Measurements from ENCODE around the gene NCEH1. TPM values are rescaled to one million over a fixed set of nuclear protein-coding genes. Genes with fewer than 3 reads are reported as not detected.

NCEH1 gene
- total RNA-seq, 1 experiment from 2014 or later = 4.7 TPM

GRCh38 chr3:172651936-172652625 is 58.8 kb downstream of the NCEH1 start:
- H3K79me2 ChIP-seq (ENCODE audit: low read length) = no peaks in the 10 kb centered on the region
- no peaks in the 10 kb centered on the region for H3K27me3 ChIP-seq (ENCODE audit: low read length)
- no peak overlapping the region for H3K27ac ChIP-seq (ENCODE audit: low read length)
- 0 out of 2 replicates have a peak, but pooled peaks cover 4% of the 10 kb centered on the region for H4K20me1 ChIP-seq (ENCODE audit: insufficient read depth, low read depth, low read length)
- H3K4me3 ChIP-seq (ENCODE audit: low read length) = no peak overlapping the region
- H3K4me1 ChIP-seq (ENCODE audit: low read length) = no peaks in the 10 kb centered on the region
- H3K9me3 ChIP-seq (ENCODE audit: low read length) = no peaks in the 10 kb centered on the region
- H3K36me3 ChIP-seq (ENCODE audit: insufficient read depth, low read length) = no peaks in the 10 kb centered on the region
- no peak overlapping the region for H3K4me2 ChIP-seq (ENCODE audit: low read depth, low read length, poor library complexity, severe bottlenecking)
- DNase-seq = no peak
- no peak overlapping the region for H3K9ac ChIP-seq (ENCODE audit: low read length)
- no peaks in the 10 kb centered on the region for H3K9me2 ChIP-seq (replicated peaks; ENCODE audit: insufficient read depth, low read length)
- no peak overlapping the region for H2AFZ ChIP-seq (ENCODE audit: low read length)

GRCh38 chr3:172649987-172650386 is 60.9 kb downstream of the NCEH1 start:
- no peak overlapping the region for H3K27ac ChIP-seq (ENCODE audit: low read length)
- H4K20me1 ChIP-seq (ENCODE audit: insufficient read depth, low read depth, low read length) = 0 out of 2 replicates have a peak, but pooled peaks cover 4% of the 10 kb centered on the region
- H3K79me2 ChIP-seq (ENCODE audit: low read length) = no peaks in the 10 kb centered on the region
- H3K4me2 ChIP-seq (ENCODE audit: low read depth, low read length, poor library complexity, severe bottlenecking) = no peak overlapping the region
- H3K9me3 ChIP-seq (ENCODE audit: low read length) = no peaks in the 10 kb centered on the region
- H3K36me3 ChIP-seq (ENCODE audit: insufficient read depth, low read length) = no peaks in the 10 kb centered on the region
- no peaks in the 10 kb centered on the region for H3K27me3 ChIP-seq (ENCODE audit: low read length)
- H2AFZ ChIP-seq (ENCODE audit: low read length) = no peak overlapping the region
- no peak for DNase-seq
- H3K4me3 ChIP-seq (ENCODE audit: low read length) = no peak overlapping the region
- H3K4me1 ChIP-seq (ENCODE audit: low read length) = no peaks in the 10 kb centered on the region
- H3K9me2 ChIP-seq (replicated peaks; ENCODE audit: insufficient read depth, low read length) = no peaks in the 10 kb centered on the region
- no peak overlapping the region for H3K9ac ChIP-seq (ENCODE audit: low read length)

GRCh38 chr3:172648747-172649146 is 62.1 kb downstream of the NCEH1 start:
- Histone ChIP-seq H3K4me1 (ENCODE audit: low read length) (no peaks in the 10 kb centered on the region), H3K9me3 (ENCODE audit: low read length) (no peaks in the 10 kb centered on the region), H2AFZ (ENCODE audit: low read length) (no peak overlapping the region), H3K4me3 (ENCODE audit: low read length) (no peak overlapping the region), H3K79me2 (ENCODE audit: low read length) (no peaks in the 10 kb centered on the region), H3K9me2 (replicated peaks; ENCODE audit: insufficient read depth, low read length) (no peaks in the 10 kb centered on the region), H3K4me2 (ENCODE audit: low read depth, low read length, poor library complexity, severe bottlenecking) (no peak overlapping the region), H3K27ac (ENCODE audit: low read length) (no peak overlapping the region), H3K36me3 (ENCODE audit: insufficient read depth, low read length) (no peaks in the 10 kb centered on the region), H3K9ac (ENCODE audit: low read length) (no peak overlapping the region), H4K20me1 (ENCODE audit: insufficient read depth, low read depth, low read length) (no peaks in the 10 kb centered on the region), H3K27me3 (ENCODE audit: low read length) (no peaks in the 10 kb centered on the region)
- no peak for DNase-seq

- no peak overlapping the region for H3K27ac ChIP-seq (ENCODE audit: low read length)
- no peaks in the 10 kb centered on the region for H3K27me3 ChIP-seq (ENCODE audit: low read length)
- no peaks in the 10 kb centered on the region for H3K9me3 ChIP-seq (ENCODE audit: low read length)
- no peaks in the 10 kb centered on the region for H3K4me1 ChIP-seq (ENCODE audit: low read length)
- H3K79me2 ChIP-seq (ENCODE audit: low read length) = no peaks in the 10 kb centered on the region
- H3K9ac ChIP-seq (ENCODE audit: low read length) = no peak overlapping the region
- H3K9me2 ChIP-seq (replicated peaks; ENCODE audit: insufficient read depth, low read length) = no peaks in the 10 kb centered on the region
- no peaks in the 10 kb centered on the region for H4K20me1 ChIP-seq (ENCODE audit: insufficient read depth, low read depth, low read length)
- no peaks in the 10 kb centered on the region for H3K36me3 ChIP-seq (ENCODE audit: insufficient read depth, low read length)
- no peak for DNase-seq
- H2AFZ ChIP-seq (ENCODE audit: low read length) = no peak overlapping the region
- no peak overlapping the region for H3K4me2 ChIP-seq (ENCODE audit: low read depth, low read length, poor library complexity, severe bottlenecking)
- H3K4me3 ChIP-seq (ENCODE audit: low read length) = no peak overlapping the region
Observed at GRCh38 chr3:172647823-172648222, 63.0 kb downstream of the NCEH1 start.

GRCh38 chr3:172647080-172647479 is 63.8 kb downstream of the NCEH1 start:
- no peak overlapping the region for H3K27ac ChIP-seq (ENCODE audit: low read length)
- no peaks in the 10 kb centered on the region for H3K9me3 ChIP-seq (ENCODE audit: low read length)
- no peaks in the 10 kb centered on the region for H4K20me1 ChIP-seq (ENCODE audit: insufficient read depth, low read depth, low read length)
- no peaks in the 10 kb centered on the region for H3K27me3 ChIP-seq (ENCODE audit: low read length)
- no peaks in the 10 kb centered on the region for H3K36me3 ChIP-seq (ENCODE audit: insufficient read depth, low read length)
- no peaks in the 10 kb centered on the region for H3K4me1 ChIP-seq (ENCODE audit: low read length)
- no peak overlapping the region for H3K4me2 ChIP-seq (ENCODE audit: low read depth, low read length, poor library complexity, severe bottlenecking)
- no peak for DNase-seq
- H2AFZ ChIP-seq (ENCODE audit: low read length) = no peak overlapping the region
- no peak overlapping the region for H3K4me3 ChIP-seq (ENCODE audit: low read length)
- no peaks in the 10 kb centered on the region for H3K9me2 ChIP-seq (replicated peaks; ENCODE audit: insufficient read depth, low read length)
- H3K9ac ChIP-seq (ENCODE audit: low read length) = no peak overlapping the region
- H3K79me2 ChIP-seq (ENCODE audit: low read length) = no peaks in the 10 kb centered on the region

GRCh38 chr3:172646439-172647015 is 64.3 kb downstream of the NCEH1 start:
- Histone ChIP-seq H4K20me1 (ENCODE audit: insufficient read depth, low read depth, low read length) (no peaks in the 10 kb centered on the region), H3K9ac (ENCODE audit: low read length) (no peak overlapping the region), H3K4me2 (ENCODE audit: low read depth, low read length, poor library complexity, severe bottlenecking) (no peak overlapping the region), H3K36me3 (ENCODE audit: insufficient read depth, low read length) (no peaks in the 10 kb centered on the region), H3K9me2 (replicated peaks; ENCODE audit: insufficient read depth, low read length) (no peaks in the 10 kb centered on the region), H3K27me3 (ENCODE audit: low read length) (no peaks in the 10 kb centered on the region), H3K27ac (ENCODE audit: low read length) (no peak overlapping the region), H2AFZ (ENCODE audit: low read length) (no peak overlapping the region), H3K79me2 (ENCODE audit: low read length) (no peaks in the 10 kb centered on the region), H3K4me3 (ENCODE audit: low read length) (no peak overlapping the region), H3K4me1 (ENCODE audit: low read length) (no peaks in the 10 kb centered on the region), H3K9me3 (ENCODE audit: low read length) (no peaks in the 10 kb centered on the region)
- DNase-seq = no peak

GRCh38 chr3:172644258-172644657 is 66.6 kb downstream of the NCEH1 start:
- no peaks in the 10 kb centered on the region for H3K36me3 ChIP-seq (ENCODE audit: insufficient read depth, low read length)
- H3K27me3 ChIP-seq (ENCODE audit: low read length) = no peaks in the 10 kb centered on the region
- no peaks in the 10 kb centered on the region for H4K20me1 ChIP-seq (ENCODE audit: insufficient read depth, low read depth, low read length)
- no peak for DNase-seq
- H3K79me2 ChIP-seq (ENCODE audit: low read length) = no peaks in the 10 kb centered on the region
- H3K9me3 ChIP-seq (ENCODE audit: low read length) = no peaks in the 10 kb centered on the region
- H2AFZ ChIP-seq (ENCODE audit: low read length) = no peak overlapping the region
- H3K9ac ChIP-seq (ENCODE audit: low read length) = no peak overlapping the region
- H3K9me2 ChIP-seq (replicated peaks; ENCODE audit: insufficient read depth, low read length) = no peaks in the 10 kb centered on the region
- H3K4me1 ChIP-seq (ENCODE audit: low read length) = no peaks in the 10 kb centered on the region
- no peak overlapping the region for H3K4me3 ChIP-seq (ENCODE audit: low read length)
- H3K27ac ChIP-seq (ENCODE audit: low read length) = no peak overlapping the region
- H3K4me2 ChIP-seq (ENCODE audit: low read depth, low read length, poor library complexity, severe bottlenecking) = no peak overlapping the region

- no peaks in the 10 kb centered on the region for H3K9me3 ChIP-seq (ENCODE audit: low read length)
- peak; percentile 23 for DNase-seq
Observed at GRCh38 chr3:172643506-172644179, 67.2 kb downstream of the NCEH1 start.

More at GRCh38 chr3:172643506-172644179, 67.2 kb downstream of the NCEH1 start:
- no peak overlapping the region for H3K9ac ChIP-seq (ENCODE audit: low read length)
- H2AFZ ChIP-seq (ENCODE audit: low read length) = no peak overlapping the region
- H3K9me2 ChIP-seq (replicated peaks; ENCODE audit: insufficient read depth, low read length) = no peaks in the 10 kb centered on the region
- no peaks in the 10 kb centered on the region for H3K4me1 ChIP-seq (ENCODE audit: low read length)
- H3K4me2 ChIP-seq (ENCODE audit: low read depth, low read length, poor library complexity, severe bottlenecking) = no peak overlapping the region
- H3K79me2 ChIP-seq (ENCODE audit: low read length) = no peaks in the 10 kb centered on the region
- H3K27me3 ChIP-seq (ENCODE audit: low read length) = no peaks in the 10 kb centered on the region
- no peaks in the 10 kb centered on the region for H4K20me1 ChIP-seq (ENCODE audit: insufficient read depth, low read depth, low read length)
- H3K4me3 ChIP-seq (ENCODE audit: low read length) = no peak overlapping the region
- H3K36me3 ChIP-seq (ENCODE audit: insufficient read depth, low read length) = no peaks in the 10 kb centered on the region
- H3K27ac ChIP-seq (ENCODE audit: low read length) = no peak overlapping the region

All from Karpas-422 (cell line).